Vagina (tissue), 2 donors: Measurements from ENCODE around the gene ADO. TPM values are rescaled to one million over a fixed set of nuclear protein-coding genes. Genes with fewer than 3 reads are reported as not detected.

Source experiments
- DNase-seq, 2 donors: peaks; one replicate each; pipeline ENCODE4 v3.0.0-alpha.2; 2017; ENCODE audit errors: extremely low spot score in 2 of 2
- H3K27ac ChIP-seq: fragments of 200-600 bp; sonication (generic); one replicate; pipeline ENCODE4 v1.5.1; 2019
- H3K27me3 ChIP-seq: fragments of 200-600 bp; sonication (generic); one replicate; pipeline ENCODE4 v1.5.1; 2019
- H3K36me3 ChIP-seq, 2 donors: fragments of 200-600 bp; sonication (generic); one replicate each; pipeline ENCODE4 v1.5.1; 2017 to 2019
- H3K4me1 ChIP-seq: fragments of 200-600 bp; sonication (generic); one replicate; pipeline ENCODE4 v1.5.1; 2019
- H3K4me3 ChIP-seq, 2 donors: fragments of 200-600 bp; sonication (generic); 1 replicate in 1 of 2; 2 replicates in 1 of 2; pipeline ENCODE4 v1.5.1; 2016 to 2019
- H3K9me3 ChIP-seq: fragments of 200-600 bp; sonication (generic); one replicate; pipeline ENCODE4 v1.5.1; 2019
- CTCF ChIP-seq, 3 experiments: fragments of 450-650 bp in 2 of 3; fragments of 200-600 bp in 1 of 3; sonication (generic) in 1 of 3; IDR thresholded peaks; one replicate each; pipeline ENCODE4 v1.5.1; 2017 to 2019; ENCODE audit warnings: antibody characterized with exemption in 3 of 3, mild to moderate bottlenecking in 2 of 3, moderate library complexity in 2 of 3
- POLR2A ChIP-seq, 2 donors: fragments of 450-650 bp; IDR thresholded peaks; one replicate each; pipeline ENCODE4 v1.6.1; 2017; ENCODE audit warnings: antibody characterized with exemption in 2 of 2, mild to moderate bottlenecking in 2 of 2, moderate library complexity in 2 of 2
- POLR2AphosphoS5 ChIP-seq, 2 donors: sonication (generic); formaldehyde crosslinking; IDR thresholded peaks; one replicate each; pipeline ENCODE4 v1.9.0; 2017; ENCODE audit warnings: antibody characterized with exemption in 2 of 2, mild to moderate bottlenecking in 2 of 2, low read depth in 1 of 2; ENCODE audit not compliant: insufficient read depth in 1 of 2
- intact Hi-C: fragments of 100-400 bp; cut with DNase I; formaldehyde crosslinking; loops from one replicate; pipeline ENCODE4 v1.15.1; 2023
- total RNA-seq: library from RNA; depleted of rRNA; stranded (reverse); fragments of >200 nt; gene quantifications from one replicate; pipeline ENCODE4 v1.2.3, GENCODE V29; 2016

ADO gene
- total RNA-seq, 1 donor from 2014 or later: 17.2 TPM

DNA sequence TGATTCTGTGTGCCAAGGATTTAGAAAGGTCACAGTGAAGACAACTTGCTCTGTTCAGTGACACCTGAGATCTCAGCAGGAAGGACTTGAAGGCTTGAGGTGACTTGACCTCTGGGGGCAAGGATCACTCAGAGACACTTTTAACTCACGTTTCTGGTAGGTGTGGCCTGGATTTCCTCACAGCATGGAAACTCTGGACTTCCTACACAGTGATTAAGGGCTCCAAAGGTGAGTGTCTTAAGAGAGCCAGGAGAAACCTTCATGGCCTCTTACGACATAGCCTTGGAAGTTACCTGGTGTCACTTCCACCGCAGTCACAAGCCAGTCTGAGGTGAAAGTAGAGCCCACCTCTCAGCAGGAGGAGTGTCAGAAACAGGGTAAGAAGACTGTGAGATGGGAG lies 38.1 kb upstream of the ADO start:
- H3K27ac ChIP-seq: no peak overlapping the region
- no peak for DNase-seq
- no peaks in the 10 kb centered on the region for H3K27me3 ChIP-seq
- H3K9me3 ChIP-seq: no peaks in the 10 kb centered on the region
- intact Hi-C loops: no loop called here
- H3K4me1 ChIP-seq: peaks cover 6% of the 10 kb centered on the region
- no peak for TF ChIP-seq POLR2AphosphoS5 (IDR thresholded peaks at IDR 0.05; ENCODE audit: insufficient read depth in 1 of 2, low read depth in 1 of 2)
- TF ChIP-seq CTCF (IDR thresholded peaks at IDR 0.05): no peak
- TF ChIP-seq POLR2A (IDR thresholded peaks at IDR 0.05): no peak
- no peaks in the 10 kb centered on the region for H3K36me3 ChIP-seq
- H3K4me3 ChIP-seq: no peak overlapping the region

GRCh38 chr10:62769574-62770242 lies 34.8 kb upstream of the ADO start:
- H3K4me3 ChIP-seq: no peak overlapping the region
- H3K27me3 ChIP-seq: no peaks in the 10 kb centered on the region
- no peaks in the 10 kb centered on the region for H3K9me3 ChIP-seq
- H3K36me3 ChIP-seq: no peaks in the 10 kb centered on the region
- peaks cover 6% of the 10 kb centered on the region for H3K4me1 ChIP-seq
- TF ChIP-seq POLR2A (IDR thresholded peaks at IDR 0.05) (no peak), CTCF (IDR thresholded peaks at IDR 0.05) (no peak), POLR2AphosphoS5 (IDR thresholded peaks at IDR 0.05; ENCODE audit: insufficient read depth in 1 of 2, low read depth in 1 of 2) (no peak)
- no peak for DNase-seq
- no peak overlapping the region for H3K27ac ChIP-seq
- intact Hi-C loops: no loop called here

DNA sequence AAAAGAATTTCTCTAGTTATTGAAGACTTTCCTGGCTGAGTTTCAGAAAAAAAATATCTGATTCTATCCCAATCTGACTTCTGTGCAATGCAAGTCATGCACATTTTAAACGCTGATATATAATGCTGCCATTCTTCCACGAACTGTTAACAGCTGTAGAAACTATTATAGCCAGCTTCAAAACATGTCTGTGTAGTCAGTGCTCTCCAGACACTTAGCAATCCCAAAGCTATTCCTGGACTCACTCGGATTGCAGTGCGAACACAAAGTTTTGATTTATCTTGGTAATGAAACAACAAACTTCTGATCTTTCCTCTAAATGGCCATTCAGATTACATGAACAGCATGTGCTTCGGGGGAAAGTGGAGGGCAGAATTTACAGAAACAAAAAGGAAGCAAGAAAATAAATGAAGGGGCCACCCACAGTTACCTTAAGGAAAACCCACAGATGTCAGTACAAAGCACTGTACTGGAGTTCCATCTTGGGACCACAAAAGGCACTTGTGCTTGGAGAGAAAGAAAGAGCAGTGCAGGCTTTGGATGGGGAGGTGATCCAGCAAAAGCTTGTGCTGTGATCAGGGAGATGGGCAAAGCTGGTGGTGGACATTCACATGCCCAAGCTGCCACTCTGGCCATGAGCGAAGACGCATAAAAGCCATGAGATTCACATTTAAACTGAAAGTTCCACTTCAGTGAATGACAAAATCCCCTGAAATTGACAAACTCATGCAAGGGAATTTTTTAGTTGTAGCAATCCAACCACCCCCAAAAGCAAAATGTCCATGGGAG lies 32.1 kb upstream of the ADO start:
- intact Hi-C loops: no loop called here

GRCh38 chr10:62778125-62778524 lies 26.4 kb upstream of the ADO start:
- DNase-seq: no peak
- Histone ChIP-seq H3K27ac (no peak overlapping the region), H3K9me3 (no peaks in the 10 kb centered on the region), H3K27me3 (no peaks in the 10 kb centered on the region), H3K36me3 (no peaks in the 10 kb centered on the region), H3K4me3 (no peak overlapping the region), H3K4me1 (no peaks in the 10 kb centered on the region)
- intact Hi-C loops: no loop called here
- TF ChIP-seq POLR2AphosphoS5 (IDR thresholded peaks at IDR 0.05; ENCODE audit: insufficient read depth in 1 of 2, low read depth in 1 of 2): no peak
- no peak for TF ChIP-seq CTCF (IDR thresholded peaks at IDR 0.05)
- no peak for TF ChIP-seq POLR2A (IDR thresholded peaks at IDR 0.05)

More for the DNA sequence above, 32.1 kb upstream of the ADO start:
- Histone ChIP-seq H3K27ac (no peak overlapping the region), H3K4me3 (no peak overlapping the region), H3K4me1 (peaks cover 6% of the 10 kb centered on the region), H3K9me3 (no peaks in the 10 kb centered on the region), H3K27me3 (no peaks in the 10 kb centered on the region), H3K36me3 (no peaks in the 10 kb centered on the region)
- DNase-seq: no peak
- TF ChIP-seq POLR2AphosphoS5 (IDR thresholded peaks at IDR 0.05; ENCODE audit: insufficient read depth in 1 of 2, low read depth in 1 of 2) (no peak), CTCF (IDR thresholded peaks at IDR 0.05) (no peak), POLR2A (IDR thresholded peaks at IDR 0.05) (no peak)
